Measurements from ENCODE around the gene SAE1. TPM values are rescaled to one million over a fixed set of nuclear protein-coding genes. Genes with fewer than 3 reads are reported as not detected.

Gene SAE1
- total and polyA plus RNA-seq, 11 donors: 15.7 to 84.1 (median 49.7) TPM

GRCh38 chr19:47230921-47231214 lies 100.2 kb downstream of the SAE1 start, which contains the start of gene BBC3:
Gene BBC3, minus strand, starts transcription at chr19:47231199. Its CDS starts 2,768 bp downstream, at chr19:47228431.
- 0 to 1% (median 0%) methylated on average over 12 to 43 of the region's 43 CpGs; no CpG with 5 or more reads in 1 of the 4 donors for whole genome bisulfite sequencing, 4 donors
- Histone ChIP-seq H3K4me3 (peak within 1 kb of the TSS; percentile 72 to 99 (median 96)), H3K36me3 (no peaks in the 10 kb centered on the region), H3K27me3 (no peaks in the 10 kb centered on the region), H3K27ac (peak within 1 kb of the TSS; percentile 70 to 100 (median 96)), H3K9me3 (no peaks in the 10 kb centered on the region), H3K4me1 (peaks cover 0 to 61% (median 34%) of the 10 kb centered on the region in 12 donors)
- ATAC-seq (no peak), DNase-seq (peak in 1 of 5 donors; percentile 52)
- TF ChIP-seq, protein P1, sequence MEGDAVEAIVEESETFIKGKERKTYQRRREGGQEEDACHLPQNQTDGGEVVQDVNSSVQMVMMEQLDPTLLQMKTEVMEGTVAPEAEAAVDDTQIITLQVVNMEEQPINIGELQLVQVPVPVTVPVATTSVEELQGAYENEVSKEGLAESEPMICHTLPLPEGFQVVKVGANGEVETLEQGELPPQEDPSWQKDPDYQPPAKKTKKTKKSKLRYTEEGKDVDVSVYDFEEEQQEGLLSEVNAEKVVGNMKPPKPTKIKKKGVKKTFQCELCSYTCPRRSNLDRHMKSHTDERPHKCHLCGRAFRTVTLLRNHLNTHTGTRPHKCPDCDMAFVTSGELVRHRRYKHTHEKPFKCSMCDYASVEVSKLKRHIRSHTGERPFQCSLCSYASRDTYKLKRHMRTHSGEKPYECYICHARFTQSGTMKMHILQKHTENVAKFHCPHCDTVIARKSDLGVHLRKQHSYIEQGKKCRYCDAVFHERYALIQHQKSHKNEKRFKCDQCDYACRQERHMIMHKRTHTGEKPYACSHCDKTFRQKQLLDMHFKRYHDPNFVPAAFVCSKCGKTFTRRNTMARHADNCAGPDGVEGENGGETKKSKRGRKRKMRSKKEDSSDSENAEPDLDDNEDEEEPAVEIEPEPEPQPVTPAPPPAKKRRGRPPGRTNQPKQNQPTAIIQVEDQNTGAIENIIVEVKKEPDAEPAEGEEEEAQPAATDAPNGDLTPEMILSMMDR (IDR thresholded peaks at IDR 0.05): no peak
- TF ChIP-seq POLR2A (IDR thresholded peaks at IDR 0.05): peak in 1 of 2 donors; percentile 62
- intact Hi-C loops (cut with DNase I): loop anchor here in 1 of 10 donors (2.0 kb wide), 1 partner anchor 14 kb away; no protein-coding TSS in a partner anchor

DNA sequence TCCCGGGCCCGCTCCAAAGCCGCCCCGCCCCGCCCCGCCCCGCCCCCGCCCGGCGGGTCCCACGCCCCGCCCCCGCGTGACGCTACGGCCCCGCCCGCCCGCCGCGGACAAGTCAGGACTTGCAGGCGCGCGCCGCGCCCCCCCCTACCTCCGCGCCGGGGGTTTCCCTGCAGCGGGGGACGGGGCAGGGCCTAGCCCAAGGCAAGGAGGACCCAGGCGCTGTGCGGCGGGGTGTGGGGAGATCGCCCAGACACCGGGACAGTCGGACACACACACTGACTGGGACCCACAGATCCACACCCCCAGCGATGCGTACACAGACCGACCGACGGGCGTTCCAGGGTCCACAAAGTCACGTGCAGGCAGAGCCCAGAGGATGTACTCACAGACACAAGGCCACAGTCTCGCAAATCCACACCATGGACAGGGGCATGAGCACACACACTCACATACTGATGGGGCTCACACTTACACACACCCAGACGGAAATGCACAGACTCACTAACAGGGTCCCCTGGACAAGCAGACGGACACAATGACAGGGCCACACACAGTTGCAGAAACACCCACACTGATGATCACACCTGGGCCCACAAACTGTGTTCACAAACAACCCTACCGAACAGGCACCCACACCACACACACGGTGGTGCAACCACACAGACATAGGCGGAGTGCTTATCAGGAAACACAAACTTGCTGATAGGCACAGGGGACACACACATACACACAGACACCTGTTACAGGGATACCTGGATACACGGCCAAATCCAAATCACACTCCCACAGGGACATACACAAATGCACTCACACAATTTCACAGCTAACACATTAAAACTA lies 100.8 kb downstream of the SAE1 start:
- peaks cover 0 to 58% (median 32%) of the 10 kb centered on the region in 12 donors for H3K4me1 ChIP-seq

GRCh38 chr19:47232422-47233211 lies 102.0 kb downstream of the SAE1 start:
- Histone ChIP-seq H3K4me1 (peaks cover 0 to 46% (median 21%) of the 10 kb centered on the region in 12 donors), H3K27ac (peak overlapping the region in 7 of 12 donors; percentile 30 to 100 (median 76)), H3K9me3 (no peaks in the 10 kb centered on the region), H3K4me3 (peak overlapping the region in 4 of 12 donors; percentile 2 to 96 (median 59)), H3K36me3 (no peaks in the 10 kb centered on the region), H3K27me3 (no peaks in the 10 kb centered on the region)
- intact Hi-C loops (cut with DNase I): no loop called here
- WGBS, 4 donors: 52 to 56% (median 55%) methylated on average over 16 of the region's 16 CpGs
- TF ChIP-seq, protein P1 (IDR thresholded peaks at IDR 0.05): no peak
- no peak for TF ChIP-seq POLR2A (IDR thresholded peaks at IDR 0.05)
- DNase-seq (no peak), ATAC-seq (no peak)

More for the DNA sequence above, 100.8 kb downstream of the SAE1 start:
- Histone ChIP-seq H3K9me3 (no peaks in the 10 kb centered on the region), H3K27me3 (no peaks in the 10 kb centered on the region), H3K36me3 (no peaks in the 10 kb centered on the region), H3K27ac (peak overlapping the region; percentile 36 to 100 (median 82)), H3K4me3 (peak overlapping the region; percentile 72 to 99 (median 96))
- no peak for TF ChIP-seq POLR2A (IDR thresholded peaks at IDR 0.05)
- TF ChIP-seq, protein P1 (IDR thresholded peaks at IDR 0.05): no peak
- intact Hi-C loops (cut with DNase I): loop anchor here in 1 of 10 donors (2.0 kb wide), 1 partner anchor 13 kb away; no protein-coding TSS in a partner anchor
- 7 to 45% (median 10%) methylated on average over 6 to 51 of the region's 51 CpGs for WGBS, 4 donors
- ATAC-seq (peak; percentile 32 to 49 (median 48)), DNase-seq (peak; percentile 90 to 95 (median 92))

Measured in heart left ventricle (tissue), 16 donors.